DMS 273 (cell line): ENCODE measurements around the gene FGD3.
"Not testable (repeated sequence)": the region's sequence is repeated elsewhere in the genome, so short reads cannot be mapped to it uniquely, and the experiment has no call there.

Experiments used
- DNase-seq: peaks from one replicate; lab custom pipeline; 2025; ENCODE audit not compliant: unreplicated experiment; lab: John Stamatoyannopoulos, UW

The FGD3 gene

GRCh38 chr9:92947268-92948037 lies at the start of gene FGD3:
TSS of gene FGD3 (plus strand) at chr9:92947523. CDS start at chr9:92976257, 28,734 bp downstream.
- peak; percentile 69 for DNase-seq

GRCh38 chr9:92905137-92905536 lies 42.2 kb upstream of the FGD3 start:
- DNase-seq, result not testable (repeated sequence)

GRCh38 chr9:92911511-92912475 lies 35.5 kb upstream of the FGD3 start:
- no peak for DNase-seq

- no peak for DNase-seq
Measured at GRCh38 chr9:92917176-92917800, 30.0 kb upstream of the FGD3 start.

- no peak for DNase-seq
Measured at GRCh38 chr9:92920437-92920836, 26.9 kb upstream of the FGD3 start.

GRCh38 chr9:92931606-92932005 lies 15.7 kb upstream of the FGD3 start:
- no peak for DNase-seq

- no peak for DNase-seq
Measured at GRCh38 chr9:92934321-92934720, 13.0 kb upstream of the FGD3 start.

- DNase-seq, result no peak
Measured at GRCh38 chr9:92938025-92938424, 9.3 kb upstream of the FGD3 start.

- DNase-seq, result no peak
Measured at GRCh38 chr9:92941861-92942260, 5.5 kb upstream of the FGD3 start.

- DNase-seq, result peak; percentile 94
Measured at GRCh38 chr9:92942688-92943616, 4.4 kb upstream of the FGD3 start.

- no peak for DNase-seq
Measured at GRCh38 chr9:92944921-92945320, 2.4 kb upstream of the FGD3 start.

GRCh38 chr9:92945796-92946195 lies 1.5 kb upstream of the FGD3 start:
- DNase-seq, result peak; percentile 7

- peak; percentile 11 for DNase-seq
Measured at GRCh38 chr9:92948038-92948534, 763 bp downstream of the FGD3 start.

GRCh38 chr9:92948632-92949031 lies 1.3 kb downstream of the FGD3 start:
- peak; percentile 10 for DNase-seq

GRCh38 chr9:92949266-92949982 lies 2.1 kb downstream of the FGD3 start:
- no peak for DNase-seq

- no peak for DNase-seq
Measured at GRCh38 chr9:92950359-92950955, 3.1 kb downstream of the FGD3 start.

- DNase-seq, result no peak
Measured at GRCh38 chr9:92952906-92953610, 5.7 kb downstream of the FGD3 start.

GRCh38 chr9:92954049-92954861 lies 6.9 kb downstream of the FGD3 start:
- DNase-seq, result no peak
